IPS DF 6.9 (cell line): ENCODE results near the gene MRPS7.

ENCODE experiments used
- DNase-seq: peaks from one replicate; pipeline ENCODE4 v3.0.0-alpha.2; 2013; ENCODE audit warnings: low read depth, low spot score
- H3K27ac ChIP-seq: one replicate; pipeline ENCODE4 v1.5.1; 2013; ENCODE audit warnings: low read length, control low read depth
- H3K27me3 ChIP-seq: 2 replicates; pipeline ENCODE4 v1.6.1; 2013; ENCODE audit warnings: mild to moderate bottlenecking, low read length; ENCODE audit not compliant: control insufficient read depth, insufficient read depth
- H3K36me3 ChIP-seq: 2 replicates; pipeline ENCODE4 v1.6.1; 2013; ENCODE audit warnings: low read length; ENCODE audit not compliant: control insufficient read depth, insufficient read depth
- H3K4me1 ChIP-seq: 2 replicates; pipeline ENCODE4 v1.6.1; 2013; ENCODE audit warnings: low read length; ENCODE audit not compliant: control insufficient read depth, insufficient read depth
- H3K4me3 ChIP-seq: 2 replicates; pipeline ENCODE4 v1.5.1; 2013; ENCODE audit warnings: mild to moderate bottlenecking, low read length
- H3K9me3 ChIP-seq: 2 replicates; pipeline ENCODE4 v1.6.1; 2013; ENCODE audit warnings: low read length, inconsistent platforms; ENCODE audit not compliant: control insufficient read depth, insufficient read depth
- WGBS: extraction: QIAGEN DNeasy Blood & Tissue Kit; methylation state at CpG from one replicate; pipeline ENCODE4 v1.1.7; 2013; ENCODE audit warnings: mixed read lengths, missing lambda C conversion rate; ENCODE audit not compliant: insufficient read length, insufficient coverage; 5-methylcytosine and 5-hydroxymethylcytosine counted together

Gene MRPS7

DNA sequence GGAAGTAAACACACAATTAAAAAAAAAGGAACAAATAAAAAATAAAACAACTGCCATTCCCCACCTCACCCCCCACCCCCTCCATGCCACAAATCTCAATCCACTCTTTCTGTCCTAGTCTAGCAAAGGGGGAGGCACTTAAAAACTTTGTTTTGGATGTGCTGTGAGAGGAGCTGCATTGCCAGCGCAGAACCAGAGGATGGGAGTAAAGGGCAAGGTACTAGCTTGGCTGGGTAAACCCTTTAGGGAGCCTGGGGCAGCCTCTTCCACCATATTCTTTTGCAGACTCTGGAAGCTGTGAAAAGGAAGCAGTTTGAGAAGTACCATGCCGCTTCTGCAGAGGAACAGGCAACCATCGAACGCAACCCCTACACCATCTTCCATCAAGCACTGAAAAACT, 1.4 kb downstream of the MRPS7 start:
- Histone ChIP-seq H3K27ac (no peak overlapping the region), H3K9me3 (no peaks in the 10 kb centered on the region), H3K4me1 (no peaks in the 10 kb centered on the region), H3K4me3 (no peak overlapping the region), H3K36me3 (peaks cover 17% of the 10 kb centered on the region), H3K27me3 (no peaks in the 10 kb centered on the region)
- WGBS: no CpG with 5 or more reads among the region's 4 CpGs
- DNase-seq: no peak

DNA sequence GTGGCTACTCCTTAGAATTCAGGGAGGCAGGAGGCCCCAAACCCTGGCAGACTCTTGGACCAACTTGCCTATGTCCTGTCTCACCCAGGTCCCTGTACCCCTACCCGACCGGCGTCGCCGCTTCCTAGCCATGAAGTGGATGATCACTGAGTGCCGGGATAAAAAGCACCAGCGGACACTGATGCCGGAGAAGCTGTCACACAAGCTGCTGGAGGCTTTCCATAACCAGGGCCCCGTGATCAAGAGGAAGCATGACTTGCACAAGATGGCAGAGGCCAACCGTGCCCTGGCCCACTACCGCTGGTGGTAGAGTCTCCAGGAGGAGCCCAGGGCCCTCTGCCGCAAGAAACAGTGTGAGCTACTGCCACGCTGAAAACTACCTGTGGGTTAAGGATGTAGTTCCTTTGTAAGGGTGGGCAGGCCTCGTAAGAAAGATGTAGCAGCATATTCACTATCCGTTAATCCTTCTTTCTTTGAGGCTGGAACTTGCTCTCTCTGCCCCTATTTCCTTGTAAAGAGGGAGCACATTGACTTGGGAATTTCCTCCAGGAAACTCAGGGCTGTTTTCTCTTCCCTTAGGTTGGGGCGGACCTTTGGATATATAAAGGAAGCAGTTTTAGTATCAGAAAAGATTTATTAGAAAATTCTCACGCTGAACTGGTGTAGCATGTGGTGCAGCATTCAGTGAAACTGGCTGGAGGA, 4.1 kb downstream of the MRPS7 start:
- H3K9me3 ChIP-seq: no peaks in the 10 kb centered on the region
- WGBS: no CpG with 5 or more reads among the region's 17 CpGs

DNA sequence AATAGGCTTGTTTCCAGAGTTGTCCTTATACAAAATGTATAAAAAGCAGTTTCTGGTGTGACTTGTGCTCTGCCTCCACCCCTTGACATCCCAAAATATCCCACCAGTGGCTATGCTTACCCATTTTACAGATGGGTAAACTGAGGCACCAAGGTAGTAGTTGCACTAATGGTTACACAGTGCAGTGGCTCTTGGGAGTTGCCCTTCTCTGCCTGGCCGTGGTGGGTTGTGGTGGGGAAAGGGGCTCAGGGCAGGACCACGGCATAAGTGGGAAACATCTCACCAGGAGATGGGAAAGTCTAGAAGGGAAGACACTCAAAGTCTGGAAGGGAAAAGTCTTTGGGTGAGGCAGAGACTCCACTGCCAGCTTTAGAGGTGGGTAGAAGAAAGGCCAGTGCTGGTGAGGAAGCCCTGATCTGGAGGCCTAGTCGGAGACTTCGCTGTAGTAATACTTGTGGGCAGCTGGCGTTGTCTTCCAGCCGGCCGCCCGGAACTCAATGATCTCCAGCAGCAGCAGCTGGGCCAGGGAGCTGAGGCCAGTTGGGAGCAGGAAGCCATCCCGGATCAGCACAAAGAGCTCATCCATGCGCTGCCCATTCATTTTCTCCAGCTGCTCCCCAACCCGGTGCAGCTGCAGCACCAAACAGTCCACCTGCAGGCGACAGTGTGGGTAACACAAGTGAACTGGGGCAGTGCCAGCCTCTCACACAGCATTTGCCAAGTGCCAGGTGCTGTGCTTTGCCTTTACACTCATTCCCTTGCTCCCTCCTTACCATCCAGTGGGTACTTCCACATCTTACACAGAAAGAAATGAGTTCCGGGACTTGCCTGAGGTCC, 4.9 kb downstream of the MRPS7 start:
- no peak for DNase-seq
- Histone ChIP-seq H3K36me3 (peaks cover 17% of the 10 kb centered on the region), H3K27me3 (no peaks in the 10 kb centered on the region), H3K27ac (no peak overlapping the region), H3K4me3 (no peak overlapping the region), H3K9me3 (no peaks in the 10 kb centered on the region), H3K4me1 (no peaks in the 10 kb centered on the region)
- WGBS: no CpG with 5 or more reads among the region's 13 CpGs

More for the DNA sequence above, 4.1 kb downstream of the MRPS7 start:
- H3K27ac ChIP-seq: no peak overlapping the region
- H3K4me3 ChIP-seq: no peak overlapping the region
- H3K4me1 ChIP-seq: no peaks in the 10 kb centered on the region
- H3K36me3 ChIP-seq: peaks cover 17% of the 10 kb centered on the region
- no peaks in the 10 kb centered on the region for H3K27me3 ChIP-seq
- no peak for DNase-seq

DNA sequence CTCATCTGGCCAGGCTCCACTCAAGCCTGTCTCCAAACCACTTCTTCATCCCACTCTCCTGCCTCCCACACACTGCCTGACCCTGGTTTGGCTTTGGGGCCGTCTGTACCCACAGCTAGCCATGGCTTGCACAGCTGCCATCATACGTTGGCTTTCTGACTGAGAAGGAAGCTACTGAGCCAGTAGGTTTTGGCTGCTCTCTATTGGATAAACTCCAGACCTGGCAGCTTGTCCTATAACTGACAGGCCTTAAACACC, 5.4 kb downstream of the MRPS7 start:
- Histone ChIP-seq H3K9me3 (no peaks in the 10 kb centered on the region), H3K27me3 (no peaks in the 10 kb centered on the region), H3K27ac (no peak overlapping the region), H3K4me3 (no peak overlapping the region), H3K36me3 (peaks cover 17% of the 10 kb centered on the region), H3K4me1 (no peaks in the 10 kb centered on the region)
- no CpG with 5 or more reads among the region's 2 CpGs for WGBS
- DNase-seq: no peak

DNA sequence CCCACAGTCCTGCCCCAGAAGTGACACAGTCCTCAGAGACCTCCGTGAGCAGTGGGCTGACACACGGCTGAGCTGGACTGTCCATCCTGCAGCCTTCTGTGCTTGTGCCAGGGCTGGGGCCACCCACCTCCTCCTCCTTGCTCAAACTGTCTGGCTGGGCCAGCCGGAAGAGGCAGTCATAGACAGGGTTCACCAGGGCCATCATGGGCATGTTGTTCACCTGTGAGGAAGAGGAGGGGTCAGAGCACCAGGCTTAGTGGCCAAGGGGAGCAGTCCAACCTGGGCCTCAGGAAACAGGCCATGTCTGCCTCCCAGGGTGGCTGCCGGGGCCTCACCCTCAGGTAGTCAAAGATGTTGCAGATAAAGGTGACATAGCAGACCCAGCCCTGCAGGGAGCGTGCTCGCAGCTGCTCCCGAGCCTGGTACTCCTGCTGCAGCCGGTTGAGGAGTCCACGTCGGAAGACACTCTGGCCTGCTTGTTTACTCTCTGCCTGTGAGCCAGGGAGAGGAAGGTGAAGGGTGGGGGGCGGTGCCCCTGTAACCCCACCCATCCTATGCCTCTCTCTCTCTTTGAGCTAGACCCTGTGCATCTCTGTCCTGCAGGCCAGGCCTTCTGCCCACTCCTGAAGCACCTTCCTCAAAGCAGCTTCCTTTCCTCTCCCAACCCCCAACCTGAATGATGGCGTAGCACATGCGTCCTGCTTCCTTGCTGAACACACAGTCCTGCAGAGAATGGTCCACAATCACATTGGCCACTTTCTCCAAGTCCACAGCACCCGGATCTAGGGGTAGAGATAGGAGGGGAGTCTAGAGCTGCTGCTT, 5.9 kb downstream of the MRPS7 start:
- H3K27me3 ChIP-seq: no peaks in the 10 kb centered on the region
- no peak for DNase-seq
- no peaks in the 10 kb centered on the region for H3K9me3 ChIP-seq
- H3K36me3 ChIP-seq: peaks cover 20% of the 10 kb centered on the region
- H3K27ac ChIP-seq: no peak overlapping the region
- H3K4me1 ChIP-seq: peaks cover 4% of the 10 kb centered on the region; the same call in 1 of the 2 replicates
- H3K4me3 ChIP-seq: no peak overlapping the region
- WGBS: no CpG with 5 or more reads among the region's 14 CpGs

DNA sequence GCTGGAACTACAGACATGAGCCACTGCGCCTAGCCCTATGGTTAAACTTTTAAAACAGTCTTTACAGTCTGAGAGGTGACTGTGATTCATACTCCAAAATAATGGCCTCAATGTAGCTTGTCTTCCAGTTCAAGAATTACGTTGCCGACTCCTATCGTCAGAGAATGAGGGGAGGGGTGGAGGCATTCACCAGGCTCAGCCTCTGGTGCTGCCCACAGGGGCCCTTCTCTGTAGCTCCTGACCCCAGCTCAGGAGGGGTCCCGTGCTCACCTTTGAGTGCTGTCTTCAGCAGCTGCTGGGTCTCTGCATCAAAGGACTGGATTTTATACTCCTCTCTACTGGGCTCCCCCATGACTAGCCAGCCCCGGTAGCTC, 8.2 kb downstream of the MRPS7 start:
- no peak for DNase-seq
- Histone ChIP-seq H3K27me3 (no peaks in the 10 kb centered on the region), H3K27ac (no peak overlapping the region), H3K9me3 (no peaks in the 10 kb centered on the region), H3K4me3 (peak overlapping the region; percentile 45; the same call in 1 of the 2 replicates), H3K4me1 (peaks cover 4% of the 10 kb centered on the region; the same call in 1 of the 2 replicates), H3K36me3 (peaks cover 17% of the 10 kb centered on the region)
- WGBS: no CpG with 5 or more reads among the region's 6 CpGs

DNA sequence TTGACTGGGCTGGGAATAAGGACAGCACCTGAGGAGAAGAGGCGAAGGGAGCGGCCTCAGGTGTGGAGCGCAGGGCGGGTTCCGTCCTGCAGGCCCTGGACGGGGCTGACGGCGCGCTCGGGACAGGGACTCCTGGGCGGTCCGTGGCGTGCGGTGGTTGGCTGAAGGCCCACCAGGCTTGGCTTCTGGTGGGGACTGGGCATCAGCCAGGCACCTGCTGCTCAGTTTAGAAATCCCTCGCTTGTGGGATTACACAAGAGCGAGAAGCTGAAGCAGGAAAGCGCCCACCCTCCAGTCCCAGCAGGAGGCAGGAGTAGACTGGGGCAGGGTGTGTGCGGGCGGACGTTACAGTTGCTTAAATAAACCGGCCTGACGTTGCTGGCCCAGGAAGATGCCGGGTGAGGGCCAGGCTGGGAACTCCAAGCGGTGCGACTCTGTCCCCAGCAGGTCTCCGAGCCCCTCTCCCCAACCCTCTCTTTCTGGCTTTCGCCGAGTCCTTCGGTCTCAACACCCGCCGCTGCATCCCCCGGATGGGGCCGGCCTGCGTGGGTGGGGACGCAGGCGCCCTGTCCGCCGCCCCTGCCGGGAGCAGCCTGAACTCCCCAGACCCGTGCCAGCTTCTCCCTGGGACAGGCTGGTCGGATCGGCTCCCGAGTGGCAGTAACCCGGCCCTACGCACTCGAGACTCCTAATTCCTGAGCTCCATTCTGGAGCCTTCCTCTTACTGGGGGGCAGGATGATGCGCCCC, 8.7 kb downstream of the MRPS7 start:
- Histone ChIP-seq H3K36me3 (peaks cover 16% of the 10 kb centered on the region), H3K4me3 (peak overlapping the region; percentile 45; the same call in 1 of the 2 replicates), H3K27me3 (no peaks in the 10 kb centered on the region), H3K9me3 (no peaks in the 10 kb centered on the region), H3K27ac (no peak overlapping the region), H3K4me1 (peaks cover 4% of the 10 kb centered on the region; the same call in 1 of the 2 replicates)
- DNase-seq: no peak
- no CpG with 5 or more reads among the region's 47 CpGs for WGBS

DNA sequence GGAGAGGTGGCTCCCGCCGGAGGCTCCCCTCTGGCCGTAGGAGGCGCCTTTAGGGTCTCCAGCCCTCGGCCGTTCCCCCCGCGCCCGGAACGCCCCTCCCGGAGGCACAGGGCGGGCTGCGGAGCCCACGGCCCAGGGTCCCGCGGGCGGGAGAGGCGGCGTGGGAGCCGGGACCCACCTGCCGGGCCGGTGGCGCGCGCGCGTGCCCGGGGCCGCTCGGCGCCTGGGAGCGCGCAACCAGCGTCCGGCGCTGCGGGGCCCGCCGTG, 9.2 kb downstream of the MRPS7 start, which contains the start of gene MIF4GD:
Gene MIF4GD (minus strand): TSS at position 266 of the 267 bp plus-strand sequence. CDS start 1,036 bp downstream, outside the sequence.
- WGBS: no CpG with 5 or more reads among the region's 39 CpGs
- peaks cover 4% of the 10 kb centered on the region; the same call in 1 of the 2 replicates for H3K4me1 ChIP-seq
- peaks cover 11% of the 10 kb centered on the region; the same call in 1 of the 2 replicates for H3K36me3 ChIP-seq
- no peak within 1 kb of the TSS for H3K27ac ChIP-seq
- no peaks in the 10 kb centered on the region for H3K9me3 ChIP-seq
- H3K4me3 ChIP-seq: peak within 1 kb of the TSS; percentile 45
- no peak for DNase-seq
- no peaks in the 10 kb centered on the region for H3K27me3 ChIP-seq

DNA sequence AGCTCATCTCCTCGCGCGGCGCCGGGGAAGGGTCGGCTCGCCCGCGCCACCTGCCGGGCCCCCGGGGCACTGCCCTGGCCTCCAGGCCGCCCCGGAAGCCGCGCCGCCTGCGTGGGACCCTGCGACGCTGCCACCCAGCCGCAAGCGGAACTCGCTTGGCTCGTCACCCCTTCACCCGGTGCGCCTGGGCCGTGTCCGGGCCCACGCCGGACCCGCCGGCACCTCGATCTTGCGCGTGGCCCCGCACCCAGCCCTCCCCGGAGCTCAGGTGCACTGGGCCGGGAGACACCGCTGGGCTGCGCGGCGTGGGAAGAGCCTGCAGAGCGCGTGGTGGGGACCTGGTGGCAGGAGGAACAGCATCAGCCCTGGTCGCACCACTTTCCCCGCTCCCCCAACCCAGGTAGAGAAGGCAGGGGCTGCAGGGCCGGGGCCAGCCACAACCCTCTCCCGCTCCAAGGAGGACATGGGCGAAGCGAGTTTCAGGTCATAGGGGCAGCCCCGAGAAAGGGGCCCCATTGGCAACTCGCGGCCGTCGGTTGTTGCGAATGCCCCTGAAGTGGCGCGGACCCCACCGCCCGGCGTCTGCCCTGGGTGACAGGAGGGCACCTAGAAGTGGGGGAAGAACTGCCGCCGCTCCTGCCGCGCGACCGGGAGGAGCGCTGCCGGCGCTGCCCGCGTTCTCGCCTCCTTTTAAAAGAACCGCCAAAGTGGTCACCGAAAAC, 9.7 kb downstream of the MRPS7 start:
- Histone ChIP-seq H3K4me3 (peak overlapping the region; percentile 45), H3K4me1 (peaks cover 4% of the 10 kb centered on the region; the same call in 1 of the 2 replicates), H3K27me3 (no peaks in the 10 kb centered on the region), H3K27ac (no peak overlapping the region), H3K9me3 (no peaks in the 10 kb centered on the region), H3K36me3 (0 out of 2 replicates have a peak, but pooled peaks cover 10% of the 10 kb centered on the region)
- WGBS: no CpG with 5 or more reads among the region's 74 CpGs
- DNase-seq: no peak
